ENCODE measurements around the gene AKT3. TPM values are rescaled to one million over a fixed set of nuclear protein-coding genes. Genes with fewer than 3 reads are reported as not detected.

AKT3 gene
- total and polyA plus RNA-seq, 2 experiments from 2014 or later, result 4.5 to 18.5 TPM

DNA sequence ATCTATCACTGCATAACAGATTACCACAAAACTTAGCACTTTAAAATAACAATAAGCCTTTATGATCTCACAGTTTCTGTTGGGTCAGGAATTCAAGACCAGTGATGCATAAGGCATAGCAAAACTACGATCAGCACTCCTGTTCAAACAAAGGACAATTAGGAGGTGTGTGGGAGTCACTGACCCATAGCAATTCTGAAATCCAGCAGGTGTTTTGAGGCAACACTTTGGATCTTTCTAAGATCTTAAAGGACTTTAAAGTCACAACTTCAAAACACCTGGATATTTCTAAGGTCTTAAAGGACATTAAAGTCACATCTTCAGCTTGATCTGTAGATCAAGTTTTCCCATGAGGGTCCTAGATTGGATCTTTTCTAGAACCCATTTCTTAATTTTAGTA is 35.3 kb downstream of the AKT3 start:
- Histone ChIP-seq H3K4me1 (ENCODE audit: insufficient read depth) (no peaks in the 10 kb centered on the region), H3K79me2 (replicated peaks; ENCODE audit: insufficient read depth) (peaks cover 17% of the 10 kb centered on the region), H3K4me2 (no peak overlapping the region), H3K4me3 (no peak overlapping the region), H2AFZ (no peak overlapping the region), H3K9me2 (ENCODE audit: insufficient read depth) (no peaks in the 10 kb centered on the region), H3F3A (replicated peaks; ENCODE audit: low read depth) (no peaks in the 10 kb centered on the region), H4K20me1 (replicated peaks; ENCODE audit: insufficient read depth) (peaks cover 4% of the 10 kb centered on the region; the same call in 1 of the 2 replicates), H3K36me3 (ENCODE audit: insufficient read depth) (no peaks in the 10 kb centered on the region; the same call in 1 of the 2 replicates), H3K27ac (ENCODE audit: low read depth) (no peak overlapping the region), H3K27me3 (ENCODE audit: insufficient read depth) (no peaks in the 10 kb centered on the region)
- DNase-seq (ENCODE audit: low spot score), result no peak
- TF ChIP-seq STAT1 (IDR thresholded peaks at IDR 0.05; ENCODE audit: unreplicated experiment) (no peak), JUNB (IDR thresholded peaks at IDR 0.05; ENCODE audit: unreplicated experiment) (no peak), ZNF114 (CRISPR knock-in tag; IDR thresholded peaks at IDR 0.05) (no peak), EZH2 (IDR thresholded peaks at IDR 0.05; ENCODE audit: low read depth, unreplicated experiment) (no peak), ZNF331 (CRISPR knock-in tag; IDR thresholded peaks at IDR 0.05; ENCODE audit: low read depth) (no peak), NANOG (IDR thresholded peaks at IDR 0.05; ENCODE audit: borderline replicate concordance) (no peak), CREB1 (CRISPR knock-in tag; IDR thresholded peaks at IDR 0.05; ENCODE audit: low read depth) (no peak), EZH2phosphoT487 (IDR thresholded peaks at IDR 0.05; ENCODE audit: unreplicated experiment) (no peak), POLR2AphosphoS5 (IDR thresholded peaks at IDR 0.05; ENCODE audit: low read depth) (no peak)
- TF ChIP-seq, protein P1, sequence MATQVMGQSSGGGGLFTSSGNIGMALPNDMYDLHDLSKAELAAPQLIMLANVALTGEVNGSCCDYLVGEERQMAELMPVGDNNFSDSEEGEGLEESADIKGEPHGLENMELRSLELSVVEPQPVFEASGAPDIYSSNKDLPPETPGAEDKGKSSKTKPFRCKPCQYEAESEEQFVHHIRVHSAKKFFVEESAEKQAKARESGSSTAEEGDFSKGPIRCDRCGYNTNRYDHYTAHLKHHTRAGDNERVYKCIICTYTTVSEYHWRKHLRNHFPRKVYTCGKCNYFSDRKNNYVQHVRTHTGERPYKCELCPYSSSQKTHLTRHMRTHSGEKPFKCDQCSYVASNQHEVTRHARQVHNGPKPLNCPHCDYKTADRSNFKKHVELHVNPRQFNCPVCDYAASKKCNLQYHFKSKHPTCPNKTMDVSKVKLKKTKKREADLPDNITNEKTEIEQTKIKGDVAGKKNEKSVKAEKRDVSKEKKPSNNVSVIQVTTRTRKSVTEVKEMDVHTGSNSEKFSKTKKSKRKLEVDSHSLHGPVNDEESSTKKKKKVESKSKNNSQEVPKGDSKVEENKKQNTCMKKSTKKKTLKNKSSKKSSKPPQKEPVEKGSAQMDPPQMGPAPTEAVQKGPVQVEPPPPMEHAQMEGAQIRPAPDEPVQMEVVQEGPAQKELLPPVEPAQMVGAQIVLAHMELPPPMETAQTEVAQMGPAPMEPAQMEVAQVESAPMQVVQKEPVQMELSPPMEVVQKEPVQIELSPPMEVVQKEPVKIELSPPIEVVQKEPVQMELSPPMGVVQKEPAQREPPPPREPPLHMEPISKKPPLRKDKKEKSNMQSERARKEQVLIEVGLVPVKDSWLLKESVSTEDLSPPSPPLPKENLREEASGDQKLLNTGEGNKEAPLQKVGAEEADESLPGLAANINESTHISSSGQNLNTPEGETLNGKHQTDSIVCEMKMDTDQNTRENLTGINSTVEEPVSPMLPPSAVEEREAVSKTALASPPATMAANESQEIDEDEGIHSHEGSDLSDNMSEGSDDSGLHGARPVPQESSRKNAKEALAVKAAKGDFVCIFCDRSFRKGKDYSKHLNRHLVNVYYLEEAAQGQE (IDR thresholded peaks at IDR 0.05; ENCODE audit: unreplicated experiment), result no peak
- TF ChIP-seq, protein P2, sequence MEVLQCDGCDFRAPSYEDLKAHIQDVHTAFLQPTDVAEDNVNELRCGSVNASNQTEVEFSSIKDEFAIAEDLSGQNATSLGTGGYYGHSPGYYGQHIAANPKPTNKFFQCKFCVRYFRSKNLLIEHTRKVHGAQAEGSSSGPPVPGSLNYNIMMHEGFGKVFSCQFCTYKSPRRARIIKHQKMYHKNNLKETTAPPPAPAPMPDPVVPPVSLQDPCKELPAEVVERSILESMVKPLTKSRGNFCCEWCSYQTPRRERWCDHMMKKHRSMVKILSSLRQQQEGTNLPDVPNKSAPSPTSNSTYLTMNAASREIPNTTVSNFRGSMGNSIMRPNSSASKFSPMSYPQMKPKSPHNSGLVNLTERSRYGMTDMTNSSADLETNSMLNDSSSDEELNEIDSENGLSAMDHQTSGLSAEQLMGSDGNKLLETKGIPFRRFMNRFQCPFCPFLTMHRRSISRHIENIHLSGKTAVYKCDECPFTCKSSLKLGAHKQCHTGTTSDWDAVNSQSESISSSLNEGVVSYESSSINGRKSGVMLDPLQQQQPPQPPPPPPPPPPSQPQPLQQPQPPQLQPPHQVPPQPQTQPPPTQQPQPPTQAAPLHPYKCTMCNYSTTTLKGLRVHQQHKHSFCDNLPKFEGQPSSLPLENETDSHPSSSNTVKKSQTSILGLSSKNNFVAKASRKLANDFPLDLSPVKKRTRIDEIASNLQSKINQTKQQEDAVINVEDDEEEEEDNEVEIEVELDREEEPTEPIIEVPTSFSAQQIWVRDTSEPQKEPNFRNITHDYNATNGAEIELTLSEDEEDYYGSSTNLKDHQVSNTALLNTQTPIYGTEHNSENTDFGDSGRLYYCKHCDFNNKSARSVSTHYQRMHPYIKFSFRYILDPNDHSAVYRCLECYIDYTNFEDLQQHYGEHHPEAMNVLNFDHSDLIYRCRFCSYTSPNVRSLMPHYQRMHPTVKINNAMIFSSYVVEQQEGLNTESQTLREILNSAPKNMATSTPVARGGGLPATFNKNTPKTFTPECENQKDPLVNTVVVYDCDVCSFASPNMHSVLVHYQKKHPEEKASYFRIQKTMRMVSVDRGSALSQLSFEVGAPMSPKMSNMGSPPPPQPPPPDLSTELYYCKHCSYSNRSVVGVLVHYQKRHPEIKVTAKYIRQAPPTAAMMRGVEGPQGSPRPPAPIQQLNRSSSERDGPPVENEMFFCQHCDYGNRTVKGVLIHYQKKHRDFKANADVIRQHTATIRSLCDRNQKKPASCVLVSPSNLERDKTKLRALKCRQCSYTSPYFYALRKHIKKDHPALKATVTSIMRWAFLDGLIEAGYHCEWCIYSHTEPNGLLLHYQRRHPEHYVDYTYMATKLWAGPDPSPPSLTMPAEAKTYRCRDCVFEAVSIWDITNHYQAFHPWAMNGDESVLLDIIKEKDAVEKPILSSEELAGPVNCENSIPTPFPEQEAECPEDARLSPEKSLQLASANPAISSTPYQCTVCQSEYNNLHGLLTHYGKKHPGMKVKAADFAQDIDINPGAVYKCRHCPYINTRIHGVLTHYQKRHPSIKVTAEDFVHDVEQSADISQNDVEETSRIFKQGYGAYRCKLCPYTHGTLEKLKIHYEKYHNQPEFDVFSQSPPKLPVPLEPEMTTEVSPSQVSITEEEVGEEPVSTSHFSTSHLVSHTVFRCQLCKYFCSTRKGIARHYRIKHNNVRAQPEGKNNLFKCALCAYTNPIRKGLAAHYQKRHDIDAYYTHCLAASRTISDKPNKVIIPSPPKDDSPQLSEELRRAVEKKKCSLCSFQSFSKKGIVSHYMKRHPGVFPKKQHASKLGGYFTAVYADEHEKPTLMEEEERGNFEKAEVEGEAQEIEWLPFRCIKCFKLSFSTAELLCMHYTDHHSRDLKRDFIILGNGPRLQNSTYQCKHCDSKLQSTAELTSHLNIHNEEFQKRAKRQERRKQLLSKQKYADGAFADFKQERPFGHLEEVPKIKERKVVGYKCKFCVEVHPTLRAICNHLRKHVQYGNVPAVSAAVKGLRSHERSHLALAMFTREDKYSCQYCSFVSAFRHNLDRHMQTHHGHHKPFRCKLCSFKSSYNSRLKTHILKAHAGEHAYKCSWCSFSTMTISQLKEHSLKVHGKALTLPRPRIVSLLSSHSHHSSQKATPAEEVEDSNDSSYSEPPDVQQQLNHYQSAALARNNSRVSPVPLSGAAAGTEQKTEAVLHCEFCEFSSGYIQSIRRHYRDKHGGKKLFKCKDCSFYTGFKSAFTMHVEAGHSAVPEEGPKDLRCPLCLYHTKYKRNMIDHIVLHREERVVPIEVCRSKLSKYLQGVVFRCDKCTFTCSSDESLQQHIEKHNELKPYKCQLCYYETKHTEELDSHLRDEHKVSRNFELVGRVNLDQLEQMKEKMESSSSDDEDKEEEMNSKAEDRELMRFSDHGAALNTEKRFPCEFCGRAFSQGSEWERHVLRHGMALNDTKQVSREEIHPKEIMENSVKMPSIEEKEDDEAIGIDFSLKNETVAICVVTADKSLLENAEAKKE (CRISPR knock-in tag; IDR thresholded peaks at IDR 0.05), result no peak
- TF ChIP-seq, protein P3, sequence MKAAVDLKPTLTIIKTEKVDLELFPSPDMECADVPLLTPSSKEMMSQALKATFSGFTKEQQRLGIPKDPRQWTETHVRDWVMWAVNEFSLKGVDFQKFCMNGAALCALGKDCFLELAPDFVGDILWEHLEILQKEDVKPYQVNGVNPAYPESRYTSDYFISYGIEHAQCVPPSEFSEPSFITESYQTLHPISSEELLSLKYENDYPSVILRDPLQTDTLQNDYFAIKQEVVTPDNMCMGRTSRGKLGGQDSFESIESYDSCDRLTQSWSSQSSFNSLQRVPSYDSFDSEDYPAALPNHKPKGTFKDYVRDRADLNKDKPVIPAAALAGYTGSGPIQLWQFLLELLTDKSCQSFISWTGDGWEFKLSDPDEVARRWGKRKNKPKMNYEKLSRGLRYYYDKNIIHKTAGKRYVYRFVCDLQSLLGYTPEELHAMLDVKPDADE (IDR thresholded peaks at IDR 0.05), result no peak
- TF ChIP-seq, protein P4, sequence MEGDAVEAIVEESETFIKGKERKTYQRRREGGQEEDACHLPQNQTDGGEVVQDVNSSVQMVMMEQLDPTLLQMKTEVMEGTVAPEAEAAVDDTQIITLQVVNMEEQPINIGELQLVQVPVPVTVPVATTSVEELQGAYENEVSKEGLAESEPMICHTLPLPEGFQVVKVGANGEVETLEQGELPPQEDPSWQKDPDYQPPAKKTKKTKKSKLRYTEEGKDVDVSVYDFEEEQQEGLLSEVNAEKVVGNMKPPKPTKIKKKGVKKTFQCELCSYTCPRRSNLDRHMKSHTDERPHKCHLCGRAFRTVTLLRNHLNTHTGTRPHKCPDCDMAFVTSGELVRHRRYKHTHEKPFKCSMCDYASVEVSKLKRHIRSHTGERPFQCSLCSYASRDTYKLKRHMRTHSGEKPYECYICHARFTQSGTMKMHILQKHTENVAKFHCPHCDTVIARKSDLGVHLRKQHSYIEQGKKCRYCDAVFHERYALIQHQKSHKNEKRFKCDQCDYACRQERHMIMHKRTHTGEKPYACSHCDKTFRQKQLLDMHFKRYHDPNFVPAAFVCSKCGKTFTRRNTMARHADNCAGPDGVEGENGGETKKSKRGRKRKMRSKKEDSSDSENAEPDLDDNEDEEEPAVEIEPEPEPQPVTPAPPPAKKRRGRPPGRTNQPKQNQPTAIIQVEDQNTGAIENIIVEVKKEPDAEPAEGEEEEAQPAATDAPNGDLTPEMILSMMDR (conservative IDR thresholded peaks at IDR 0.05; ENCODE audit: low read depth in 2 of 2), result no peak
- ATAC-seq, result no peak
- Mint-ChIP-seq H3K4me1 (no peaks in the 10 kb centered on the region), H3K36me3 (ENCODE audit: low read depth) (peaks cover 34% of the 10 kb centered on the region), H3K27ac (no peak overlapping the region), H3K9me3 (peaks cover 26% of the 10 kb centered on the region), H3K27me3 (ENCODE audit: insufficient read depth, low read depth, poor library complexity) (no peaks in the 10 kb centered on the region), H3K4me3 (no peak overlapping the region)

Data from GM23338 (cell line).